Activated naive CD4-positive, alpha-beta T cell treated with anti-CD3 and anti-CD28 coated beads, Interleukin-2, amount 50 U/mL, for 16 hours (primary cell): ENCODE measurements around the gene NKX2-8.
"Not testable (repeated sequence)": the region's sequence is repeated elsewhere in the genome, so short reads cannot be mapped to it uniquely, and the experiment has no call there.

Experiments used
- DNase-seq: peaks from one replicate; pipeline ENCODE4 v3.0.0-alpha.2; 2020

Gene NKX2-8

DNA sequence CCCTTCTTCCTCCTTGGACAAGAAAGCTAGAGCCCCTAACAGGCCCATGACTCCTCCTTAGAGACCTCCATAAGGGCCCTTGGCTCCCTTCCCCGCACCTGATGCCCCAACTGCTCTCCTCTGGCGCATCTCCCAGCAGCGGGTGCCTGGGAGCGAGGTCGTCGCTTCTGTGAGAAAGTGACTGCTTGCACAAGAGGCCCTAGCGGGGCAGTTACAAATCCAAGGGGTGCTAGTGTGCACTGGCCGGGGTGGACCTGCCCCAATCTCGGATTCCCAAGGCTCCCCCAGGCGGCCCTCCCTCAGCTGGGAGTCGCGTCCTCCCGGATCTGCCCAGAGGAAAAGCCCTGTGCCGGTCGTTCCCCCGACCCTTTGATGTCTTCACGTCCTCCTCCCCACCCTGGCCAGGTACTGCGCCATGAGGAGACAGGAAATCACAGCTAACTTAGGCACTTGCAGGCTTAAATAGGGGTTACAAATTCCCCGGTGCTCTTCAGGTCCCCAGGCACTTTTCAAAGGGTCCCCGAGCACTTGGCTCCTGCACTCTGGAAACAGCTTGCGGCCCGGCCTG, 2.8 kb downstream of the NKX2-8 start:
- DNase-seq, result no peak

DNA sequence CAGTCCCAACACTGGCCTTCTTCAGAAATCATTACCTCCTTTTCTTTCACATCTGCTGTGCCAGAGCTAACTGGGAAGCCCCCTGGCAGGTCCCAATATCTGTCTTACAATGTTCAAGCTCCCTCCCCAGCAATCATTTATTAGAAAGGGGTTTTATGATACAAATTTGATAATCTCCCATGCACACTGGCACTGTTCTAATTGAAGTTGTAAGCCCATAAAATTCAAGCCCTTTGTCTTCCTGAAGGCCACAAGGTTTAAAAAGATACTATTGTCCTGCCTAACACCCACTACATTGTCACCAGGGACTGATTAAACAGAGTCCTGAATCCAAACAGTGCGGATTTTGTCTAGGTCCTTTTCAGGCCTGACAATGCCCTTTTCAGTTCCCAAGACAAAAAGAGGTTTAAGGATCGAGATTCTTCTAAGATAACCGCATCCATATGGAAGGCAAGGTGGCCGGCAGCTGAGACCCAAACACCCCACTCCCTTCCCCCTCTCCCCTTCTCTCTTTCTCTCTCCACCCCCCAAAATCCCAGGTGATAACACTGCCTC, 3.3 kb downstream of the NKX2-8 start:
- DNase-seq, result no peak

GRCh38 chr14:36570065-36570464, 12.3 kb downstream of the NKX2-8 start:
- no peak for DNase-seq

DNA sequence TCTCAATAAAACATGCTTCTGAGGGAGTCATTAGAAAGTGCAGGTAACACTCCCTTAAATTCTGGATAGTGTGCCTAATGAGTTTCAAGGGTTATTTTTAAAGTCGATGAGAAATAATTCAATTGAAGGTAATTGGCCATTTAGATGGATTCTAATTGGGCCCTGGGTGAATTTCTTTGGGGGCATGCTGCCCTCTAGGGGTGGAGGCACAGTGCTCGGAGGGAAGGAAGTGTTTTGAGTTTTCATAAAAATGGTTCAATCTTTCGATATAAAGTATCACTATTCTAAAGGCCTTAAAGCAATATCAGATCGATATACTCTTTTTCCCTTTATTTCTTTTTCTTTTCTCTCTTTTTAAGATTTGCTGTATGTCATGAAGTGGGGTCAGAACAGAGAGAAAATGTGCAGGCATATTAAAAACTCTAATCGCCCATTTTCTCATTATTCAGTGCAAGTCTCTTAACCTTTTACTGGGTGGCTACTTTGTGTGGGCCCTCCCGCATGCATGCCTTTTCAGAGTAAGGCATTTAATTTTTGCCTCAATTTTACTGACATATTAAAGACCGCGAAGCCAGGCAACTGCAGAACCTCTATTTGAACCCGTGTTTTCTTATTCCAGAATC, 25.5 kb downstream of the NKX2-8 start:
- DNase-seq, result peak; percentile 33

GRCh38 chr14:36555998-36556743, 26.2 kb downstream of the NKX2-8 start:
- DNase-seq, result no peak

- DNase-seq, result no peak
Measured at GRCh38 chr14:36553656-36554260, 28.7 kb downstream of the NKX2-8 start.

GRCh38 chr14:36550899-36551298, 31.5 kb downstream of the NKX2-8 start:
- DNase-seq, result no peak

DNA sequence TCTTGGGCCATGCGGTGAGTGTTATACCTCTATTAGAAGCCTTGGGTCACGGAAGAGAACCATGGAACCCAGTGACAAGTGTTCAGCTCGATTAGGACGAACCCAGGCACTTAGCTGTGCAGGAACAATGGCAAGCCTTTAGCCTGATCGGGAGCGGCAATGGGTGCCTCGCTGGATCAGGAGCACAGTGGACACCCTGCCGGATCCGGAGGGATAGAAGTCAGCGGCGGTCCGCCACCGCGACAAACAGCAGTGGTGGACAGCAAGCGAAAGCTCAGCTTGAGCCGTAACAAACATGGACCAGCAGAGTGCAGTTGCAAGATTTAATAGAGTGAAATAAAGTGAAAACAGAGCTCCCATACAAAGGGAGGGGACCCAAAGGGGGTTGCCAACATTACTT, 38.1 kb downstream of the NKX2-8 start:
- DNase-seq, result not testable (repeated sequence)

- no peak for DNase-seq
Measured at GRCh38 chr14:36538051-36538450, 44.4 kb downstream of the NKX2-8 start.
